GM23338 (cell line): ENCODE measurements around the gene TMEM86A. TPM values are rescaled to one million over a fixed set of nuclear protein-coding genes. Genes with fewer than 3 reads are reported as not detected.

Experiments
- ATAC-seq: fragments of 200-7000 bp; cut with Tn5 transposase; 3 replicates; pipeline ENCODE4 v1.9.1; 2020
- DNase-seq: peaks from one replicate; pipeline ENCODE4 v3.0.0-alpha.2; 2015; ENCODE audit warnings: low spot score
- H2AFZ ChIP-seq: fragments of 200-600 bp; sonication (generic); 2 replicates; pipeline ENCODE4 v1.8.0; 2016; ENCODE audit warnings: antibody characterized with exemption, mild to moderate bottlenecking, moderate library complexity
- H3F3A ChIP-seq: fragments of 200-600 bp; sonication (generic); replicated peaks from 2 replicates; pipeline ENCODE4 v1.8.0; 2017; ENCODE audit warnings: antibody characterized with exemption, mixed run types, low read depth
- H3K27ac ChIP-seq: fragments of 200-600 bp; sonication (generic); 2 replicates; pipeline ENCODE4 v1.6.1; 2016; ENCODE audit warnings: low read depth
- H3K27me3 ChIP-seq: fragments of 200-600 bp; sonication (generic); 2 replicates; pipeline ENCODE4 v1.8.0; 2016; ENCODE audit warnings: mild to moderate bottlenecking, mixed run types, moderate library complexity; ENCODE audit not compliant: insufficient read depth
- H3K36me3 ChIP-seq: fragments of 200-600 bp; sonication (generic); 2 replicates; pipeline ENCODE4 v1.8.0; 2016; ENCODE audit warnings: mild to moderate bottlenecking; ENCODE audit not compliant: insufficient read depth
- H3K4me1 ChIP-seq: fragments of 200-600 bp; sonication (generic); 2 replicates; pipeline ENCODE4 v1.8.0; 2016; ENCODE audit warnings: mild to moderate bottlenecking, moderate library complexity; ENCODE audit not compliant: insufficient read depth
- H3K4me2 ChIP-seq: fragments of 200-600 bp; sonication (generic); 2 replicates; pipeline ENCODE4 v1.7.1; 2017; ENCODE audit warnings: mixed run types
- H3K4me3 ChIP-seq: fragments of 200-600 bp; sonication (generic); 2 replicates; pipeline ENCODE4 v1.6.1; 2016; ENCODE audit warnings: mixed run types
- H3K79me2 ChIP-seq: fragments of 200-600 bp; sonication (generic); replicated peaks from 2 replicates; pipeline ENCODE4 v1.8.0; 2017; ENCODE audit warnings: mild to moderate bottlenecking; ENCODE audit not compliant: insufficient read depth
- H3K9me2 ChIP-seq: fragments of 200-600 bp; sonication (generic); 2 replicates; pipeline ENCODE4 v1.8.0; 2017; ENCODE audit not compliant: insufficient read depth
- H4K20me1 ChIP-seq: fragments of 200-600 bp; sonication (generic); replicated peaks from 2 replicates; pipeline ENCODE4 v1.8.0; 2017; ENCODE audit warnings: mild to moderate bottlenecking; ENCODE audit not compliant: insufficient read depth
- H3K27ac Mint-ChIP-seq: 2 replicates; pipeline ENCODE4 v1.8.0; 2020; ENCODE audit warnings: inconsistent platforms, mild to moderate bottlenecking, moderate library complexity, mixed read lengths
- H3K27me3 Mint-ChIP-seq: 3 replicates; pipeline ENCODE4 v1.8.0; 2022; ENCODE audit warnings: low read depth, mild to moderate bottlenecking, moderate library complexity, mixed read lengths, inconsistent platforms; ENCODE audit not compliant: insufficient read depth, poor library complexity
- H3K36me3 Mint-ChIP-seq: 3 replicates; pipeline ENCODE4 v1.8.0; 2021; ENCODE audit warnings: low read depth, mild to moderate bottlenecking, inconsistent platforms, moderate library complexity, mixed read lengths
- H3K4me1 Mint-ChIP-seq: 3 replicates; pipeline ENCODE4 v1.8.0; 2020; ENCODE audit warnings: mild to moderate bottlenecking, inconsistent platforms, mixed read lengths
- H3K4me3 Mint-ChIP-seq: 3 replicates; pipeline ENCODE4 v1.8.0; 2021; ENCODE audit warnings: moderate library complexity, mild to moderate bottlenecking, inconsistent platforms, mixed read lengths
- H3K9me3 Mint-ChIP-seq: 3 replicates; pipeline ENCODE4 v1.8.0; 2020; ENCODE audit warnings: moderate library complexity, mild to moderate bottlenecking, inconsistent platforms, mixed read lengths
- CREB1 ChIP-seq: fragments of 250-450 bp; sonication (Bioruptor Pico); IDR thresholded peaks from 2 replicates; pipeline ENCODE4 v1.5.0; 2020; ENCODE audit warnings: low read depth, mild to moderate bottlenecking, moderate library complexity
- CTCF ChIP-seq, 2 experiments: fragments of 200-600 bp in 1 of 2; sonication (generic) in 1 of 2; conservative IDR thresholded peaks; 2 replicates each; pipeline versions ENCODE4 v1.5.1 to v1.6.1; 2016 to 2017; ENCODE audit warnings: antibody characterized with exemption in 2 of 2, low read depth in 2 of 2, mild to moderate bottlenecking in 2 of 2, moderate library complexity in 1 of 2
- ETS1 ChIP-seq: IDR thresholded peaks from 2 replicates; pipeline ENCODE4 v1.6.1; 2016; ENCODE audit warnings: antibody characterized with exemption
- EZH2 ChIP-seq: fragments of 200-600 bp; sonication (generic); IDR thresholded peaks from one replicate; pipeline ENCODE4 v1.8.0; 2017; ENCODE audit warnings: antibody characterized with exemption, mild to moderate bottlenecking, low read depth; ENCODE audit not compliant: unreplicated experiment
- JUNB ChIP-seq: IDR thresholded peaks from one replicate; pipeline ENCODE4 v1.6.1; 2016; ENCODE audit warnings: antibody characterized with exemption; ENCODE audit not compliant: unreplicated experiment
- POLR2AphosphoS5 ChIP-seq: IDR thresholded peaks from 2 replicates; pipeline ENCODE4 v1.6.1; 2016; ENCODE audit warnings: antibody characterized with exemption, low read depth
- STAT1 ChIP-seq: IDR thresholded peaks from one replicate; pipeline ENCODE4 v1.6.1; 2016; ENCODE audit warnings: antibody characterized with exemption; ENCODE audit not compliant: unreplicated experiment
- ZNF114 ChIP-seq: fragments of 250-450 bp; sonication (Bioruptor Pico); IDR thresholded peaks from 2 replicates; pipeline ENCODE4 v1.5.0; 2020; ENCODE audit warnings: mild to moderate bottlenecking, moderate library complexity
- ZNF331 ChIP-seq: fragments of 250-450 bp; sonication (Bioruptor Pico); IDR thresholded peaks from 2 replicates; pipeline ENCODE4 v1.5.0; 2020; ENCODE audit warnings: low read depth, mild to moderate bottlenecking, moderate library complexity
- polyA plus RNA-seq: library from polyadenylated mRNA; unstranded; fragments of >200 nt; fragmentation: Nextera tagmentation; extraction: Ambion mirVana; gene quantifications from 2 replicates; pipeline ENCODE4 v1.2.1, GENCODE V29; 2016
- total RNA-seq: library from RNA; depleted of rRNA; stranded (reverse); fragments of >200 nt; shearing (Covaris generic); gene quantifications from 2 replicates; pipeline ENCODE4 v1.2.3, GENCODE V29; 2014

TMEM86A gene
- total and polyA plus RNA-seq, 2 experiments from 2014 or later = 0.45 to 0.91 TPM

- Mint-ChIP-seq H3K27me3 (peaks cover 22% of the 10 kb centered on the region), H3K27ac (0 out of 2 replicates have a peak overlapping the region, but pooled peaks have one; percentile 48), H3K4me3 (peak overlapping the region; percentile 90), H3K36me3 (no peaks in the 10 kb centered on the region), H3K9me3 (no peaks in the 10 kb centered on the region; the same call in 2 of the 3 replicates), H3K4me1 (peaks cover 18% of the 10 kb centered on the region; the same call in 2 of the 3 replicates)
- ATAC-seq (peak; percentile 74), DNase-seq (peak; percentile 86)
- H3K79me2 ChIP-seq = no peaks in the 10 kb centered on the region
- no peaks in the 10 kb centered on the region for H3K27me3 ChIP-seq
- no peaks in the 10 kb centered on the region for H3K9me2 ChIP-seq
- H3K4me1 ChIP-seq = peaks cover 11% of the 10 kb centered on the region
- H3F3A ChIP-seq = no peaks in the 10 kb centered on the region
- 0 out of 2 replicates have a peak, but pooled peaks have one; percentile 22 for TF ChIP-seq POLR2AphosphoS5
- TF ChIP-seq EZH2 = no peak
- TF ChIP-seq CTCF (conservative IDR thresholded peaks at IDR 0.05; ENCODE audit: low read depth in 2 of 2) = peak; percentile 71 to 80
- no peak for TF ChIP-seq JUNB
- no peak for TF ChIP-seq STAT1
- H3K4me3 ChIP-seq = peak overlapping the region; percentile 94
- H3K36me3 ChIP-seq = no peaks in the 10 kb centered on the region
- no peak overlapping the region for H3K27ac ChIP-seq
- H3K4me2 ChIP-seq = peak overlapping the region; percentile 99
- H4K20me1 ChIP-seq = no peaks in the 10 kb centered on the region; the same call in 1 of the 2 replicates
- H2AFZ ChIP-seq = peak overlapping the region; percentile 97
Measured at GRCh38 chr11:18721561-18722292, 23.1 kb downstream of the TMEM86A start.

- Histone ChIP-seq H3K27me3 (no peaks in the 10 kb centered on the region), H3K4me3 (peak overlapping the region; percentile 94), H3K79me2 (no peaks in the 10 kb centered on the region), H2AFZ (no peak overlapping the region), H3K27ac (no peak overlapping the region), H3K9me2 (no peaks in the 10 kb centered on the region), H3K36me3 (no peaks in the 10 kb centered on the region), H3F3A (no peaks in the 10 kb centered on the region), H4K20me1 (no peaks in the 10 kb centered on the region; the same call in 1 of the 2 replicates), H3K4me2 (peak overlapping the region; percentile 99), H3K4me1 (peaks cover 11% of the 10 kb centered on the region)
- H3K27ac Mint-ChIP-seq = no peak overlapping the region
- H3K4me3 Mint-ChIP-seq = peak overlapping the region; percentile 90
- H3K9me3 Mint-ChIP-seq = no peaks in the 10 kb centered on the region; the same call in 2 of the 3 replicates
- H3K27me3 Mint-ChIP-seq = peaks cover 22% of the 10 kb centered on the region
- ATAC-seq = no peak
- H3K36me3 Mint-ChIP-seq = no peaks in the 10 kb centered on the region
- H3K4me1 Mint-ChIP-seq = peaks cover 18% of the 10 kb centered on the region; the same call in 2 of the 3 replicates
- DNase-seq = no peak
- TF ChIP-seq ZNF114 = no peak
- TF ChIP-seq ETS1 = no peak
- TF ChIP-seq ZNF331 (CRISPR knock-in tag) = peak; percentile 7; the same call in 1 of the 2 replicates
- TF ChIP-seq CREB1 = no peak
Measured at GRCh38 chr11:18722293-18722637, 23.7 kb downstream of the TMEM86A start.
